NCI-H82 (cell line): ENCODE data around the gene APOC3.

Source experiments
- DNase-seq: peaks from one replicate; lab custom pipeline; 2025; lab: John Stamatoyannopoulos, UW

APOC3 gene

GRCh38 chr11:116874251-116874650, 44.5 kb downstream of the APOC3 start:
- no peak for DNase-seq

GRCh38 chr11:116875194-116875593, 45.5 kb downstream of the APOC3 start:
- no peak for DNase-seq

- no peak for DNase-seq
These were observed 46.9 kb downstream of the APOC3 start for GRCh38 chr11:116876656-116877055.

GRCh38 chr11:116879800-116880625, 50.3 kb downstream of the APOC3 start:
- DNase-seq = peak; percentile 72

- no peak for DNase-seq
These were observed 51.4 kb downstream of the APOC3 start for GRCh38 chr11:116881143-116881542.

GRCh38 chr11:116882386-116882785, 52.7 kb downstream of the APOC3 start:
- no peak for DNase-seq
